Measurements from ENCODE around the gene TAF4B. TPM values are rescaled to one million over a fixed set of nuclear protein-coding genes. Genes with fewer than 3 reads are reported as not detected.

Gene TAF4B
- total and polyA plus RNA-seq, 9 donors, result 5.0 to 19.1 (median 7.8) TPM

DNA sequence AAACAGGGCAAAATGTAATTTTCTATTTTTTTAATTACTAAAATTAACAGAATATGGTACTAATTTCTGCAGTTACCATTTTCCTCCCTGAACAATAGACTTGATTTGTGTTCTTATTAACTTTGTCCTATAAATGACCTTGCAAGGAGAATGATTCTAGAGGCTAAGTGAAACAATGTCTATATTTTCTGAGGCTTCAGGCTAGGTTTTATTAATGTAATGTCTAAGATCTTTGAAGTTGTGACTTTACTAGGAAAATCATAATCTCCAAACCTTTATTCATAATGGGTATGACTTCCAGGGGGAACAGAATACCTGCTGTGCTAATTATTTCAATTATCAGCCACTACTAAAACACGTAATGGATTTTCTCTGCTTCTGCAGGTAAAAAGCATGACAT is 94.4 kb downstream of the TAF4B start:
- 97 to 100% (median 97%) methylated on average over 1 of the region's 1 CpG for WGBS, 3 donors
- H3K27me3 ChIP-seq, result no peaks in the 10 kb centered on the region
- TF ChIP-seq CTCF (IDR thresholded peaks at IDR 0.05) (no peak), EP300 (IDR thresholded peaks at IDR 0.05) (no peak), POLR2A (IDR thresholded peaks at IDR 0.05) (no peak)
- no peaks in the 10 kb centered on the region for H3K4me1 ChIP-seq (ENCODE audit: insufficient read depth)
- no peaks in the 10 kb centered on the region for H3K36me3 ChIP-seq
- no peak for DNase-seq
- intact Hi-C loops (cut with DNase I), result no loop called here
- no peak overlapping the region for H3K27ac ChIP-seq
- H3K4me3 ChIP-seq, result no peak overlapping the region
- H3K9me3 ChIP-seq, result no peaks in the 10 kb centered on the region

DNA sequence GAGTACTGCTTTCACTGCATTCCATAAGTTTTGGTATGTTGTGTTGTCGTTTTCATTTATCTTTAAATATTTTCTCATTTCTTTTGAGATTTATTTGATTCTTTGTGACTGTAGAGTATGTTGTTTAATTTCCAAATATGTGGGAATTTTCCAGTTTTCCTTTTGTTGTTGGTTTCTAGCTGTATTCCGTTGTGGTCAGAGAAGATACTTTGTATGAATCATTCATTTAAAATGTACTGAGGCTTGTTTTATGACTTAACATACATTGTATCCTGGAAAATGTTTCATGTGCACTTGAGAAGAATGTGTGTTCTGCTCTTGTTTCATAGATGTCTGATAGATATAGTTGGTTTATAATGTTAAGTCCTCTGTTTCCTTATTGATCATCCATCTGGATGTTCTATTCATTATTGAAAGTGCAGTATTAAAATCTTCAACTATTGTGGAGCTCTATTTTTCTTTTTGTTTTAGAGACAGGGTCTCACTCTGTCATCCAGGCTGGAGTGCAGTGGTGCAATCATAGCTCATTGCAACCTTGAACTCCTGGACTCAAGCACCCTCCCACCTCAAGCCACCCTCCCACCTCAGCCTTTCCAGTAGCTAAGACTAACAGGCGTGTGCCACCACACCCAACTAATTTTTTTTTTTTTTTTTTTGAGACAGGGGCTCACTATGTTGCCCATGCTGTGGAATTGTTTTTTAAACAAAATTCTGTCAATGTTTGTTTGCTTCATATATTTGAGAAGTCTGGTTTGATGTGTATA is 96.8 kb downstream of the TAF4B start:
- WGBS, 3 donors, result 87 to 93% (median 89%) methylated on average over 3 of the region's 3 CpGs
- Histone ChIP-seq H3K27ac (no peak overlapping the region), H3K9me3 (no peaks in the 10 kb centered on the region), H3K4me1 (ENCODE audit: insufficient read depth) (no peaks in the 10 kb centered on the region), H3K27me3 (no peaks in the 10 kb centered on the region), H3K36me3 (no peaks in the 10 kb centered on the region), H3K4me3 (no peak overlapping the region)
- intact Hi-C loops (cut with DNase I), result no loop called here
- no peak for DNase-seq
- TF ChIP-seq POLR2A (IDR thresholded peaks at IDR 0.05), result no peak
- no peak for TF ChIP-seq CTCF (IDR thresholded peaks at IDR 0.05)
- TF ChIP-seq EP300 (IDR thresholded peaks at IDR 0.05), result no peak

GRCh38 chr18:26325771-26326170 is 99.5 kb downstream of the TAF4B start:
- WGBS, 3 donors, result 91 to 97% (median 93%) methylated on average over 2 of the region's 2 CpGs
- intact Hi-C loops (cut with DNase I), result no loop called here
- TF ChIP-seq CTCF (IDR thresholded peaks at IDR 0.05), result no peak
- TF ChIP-seq EP300 (IDR thresholded peaks at IDR 0.05), result no peak
- TF ChIP-seq POLR2A (IDR thresholded peaks at IDR 0.05), result no peak
- H3K36me3 ChIP-seq, result no peaks in the 10 kb centered on the region
- no peak for DNase-seq
- H3K9me3 ChIP-seq, result no peaks in the 10 kb centered on the region
- no peaks in the 10 kb centered on the region for H3K27me3 ChIP-seq
- no peaks in the 10 kb centered on the region for H3K4me1 ChIP-seq (ENCODE audit: insufficient read depth)
- no peak overlapping the region for H3K4me3 ChIP-seq
- H3K27ac ChIP-seq, result no peak overlapping the region

DNA sequence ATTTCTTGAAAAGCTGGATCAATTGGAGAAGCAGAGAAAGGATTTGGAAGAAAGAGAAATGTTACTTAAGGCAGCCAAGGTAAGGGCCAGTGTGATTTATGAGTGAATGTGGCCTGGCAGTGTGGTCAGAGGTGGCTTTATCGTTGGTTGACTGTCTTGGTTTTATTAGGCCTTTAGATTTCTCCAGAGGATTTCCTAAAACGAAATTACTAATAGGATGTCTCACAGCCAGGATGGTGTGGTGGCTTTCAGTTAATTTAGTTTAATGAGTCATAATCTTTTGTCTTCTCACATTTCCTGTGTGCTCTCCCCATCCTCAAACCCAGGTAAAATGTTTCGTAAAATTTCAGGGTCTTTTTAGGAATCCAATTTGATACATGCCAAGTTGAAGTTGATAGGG is 100.8 kb downstream of the TAF4B start:
- Histone ChIP-seq H3K4me1 (ENCODE audit: insufficient read depth) (no peaks in the 10 kb centered on the region), H3K27ac (no peak overlapping the region), H3K36me3 (no peaks in the 10 kb centered on the region), H3K27me3 (no peaks in the 10 kb centered on the region), H3K4me3 (no peak overlapping the region), H3K9me3 (no peaks in the 10 kb centered on the region)
- TF ChIP-seq EP300 (IDR thresholded peaks at IDR 0.05), result no peak
- TF ChIP-seq CTCF (IDR thresholded peaks at IDR 0.05), result no peak
- TF ChIP-seq POLR2A (IDR thresholded peaks at IDR 0.05), result no peak
- WGBS, 3 donors, result 70 to 74% (median 74%) methylated on average over 3 of the region's 3 CpGs
- intact Hi-C loops (cut with DNase I), result no loop called here
- no peak for DNase-seq

All from ovary (tissue), 9 donors.